ENCODE results near the gene NEURL1.

The NEURL1 gene

DNA sequence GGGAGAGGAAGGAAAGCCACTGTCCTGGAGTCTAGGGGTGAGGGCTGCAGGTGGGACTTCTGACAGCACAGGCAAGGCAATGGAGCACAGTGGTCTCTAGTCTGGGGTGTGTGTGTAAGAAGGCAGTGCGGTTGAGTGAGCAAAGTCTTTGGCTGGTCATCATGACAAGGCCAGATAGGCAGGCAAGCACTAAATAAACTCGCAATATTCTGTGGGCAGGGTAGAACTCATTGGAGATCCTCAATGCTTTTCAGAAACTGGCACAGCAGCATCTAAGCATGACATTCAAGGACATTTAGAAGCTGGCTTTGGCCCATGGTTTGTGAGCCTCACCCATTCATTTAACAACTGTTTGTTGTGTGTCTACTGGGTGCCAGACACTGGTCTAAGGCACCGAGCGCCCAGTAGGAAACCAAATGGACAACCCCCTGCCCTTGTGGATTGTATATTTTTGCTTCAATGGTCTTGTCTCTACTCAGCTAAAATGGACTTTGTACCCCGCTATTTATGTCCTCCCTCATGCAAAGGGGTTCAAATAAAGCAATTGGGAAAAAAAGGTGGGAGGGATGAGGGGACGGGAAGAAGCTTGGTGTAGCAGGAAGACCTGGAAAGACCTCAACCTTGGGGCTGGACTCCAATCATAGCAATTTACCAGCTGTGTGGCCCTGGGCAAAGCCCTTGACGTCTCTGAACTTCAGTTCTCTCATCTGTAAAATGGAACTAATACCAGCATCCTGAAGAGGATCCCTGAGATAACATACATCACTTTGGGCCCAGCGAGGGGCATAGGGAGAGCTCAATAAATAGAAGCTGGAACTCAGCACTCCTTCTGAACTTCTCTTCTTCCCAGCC, 116.0 kb downstream of the NEURL1 start:
- Mint-ChIP-seq H3K36me3 (peaks cover 3% of the 10 kb centered on the region), H3K27me3 (no peaks in the 10 kb centered on the region), H3K9me3 (ENCODE audit: low read depth) (no peaks in the 10 kb centered on the region), H3K27ac (no peak overlapping the region), H3K4me1 (ENCODE audit: low read depth) (no peaks in the 10 kb centered on the region), H3K4me3 (no peak overlapping the region)

DNA sequence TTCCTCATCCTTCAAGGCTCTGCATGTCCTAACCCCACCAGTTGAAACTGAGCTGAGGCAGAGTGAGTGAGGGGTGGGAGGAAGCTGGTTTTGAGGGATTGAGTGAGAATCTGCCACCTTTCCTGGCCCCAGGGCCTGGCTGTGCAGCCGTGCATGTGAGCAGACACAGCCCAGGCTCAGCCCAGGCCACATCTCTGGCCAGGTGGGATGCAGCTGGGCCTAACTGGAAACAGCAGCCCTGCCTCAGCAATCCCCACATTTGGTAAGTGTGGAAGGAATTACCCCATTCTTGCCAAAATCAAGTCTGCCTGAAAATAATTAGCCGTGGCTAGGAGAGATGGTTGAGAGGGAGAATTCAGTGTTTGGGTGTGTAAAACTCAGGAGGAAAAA, 116.6 kb downstream of the NEURL1 start:
- no peak overlapping the region for H3K27ac Mint-ChIP-seq
- H3K4me3 Mint-ChIP-seq: no peak overlapping the region
- no peaks in the 10 kb centered on the region for H3K27me3 Mint-ChIP-seq
- H3K9me3 Mint-ChIP-seq (ENCODE audit: low read depth): no peaks in the 10 kb centered on the region
- no peaks in the 10 kb centered on the region for H3K4me1 Mint-ChIP-seq (ENCODE audit: low read depth)
- H3K36me3 Mint-ChIP-seq: peaks cover 3% of the 10 kb centered on the region

DNA sequence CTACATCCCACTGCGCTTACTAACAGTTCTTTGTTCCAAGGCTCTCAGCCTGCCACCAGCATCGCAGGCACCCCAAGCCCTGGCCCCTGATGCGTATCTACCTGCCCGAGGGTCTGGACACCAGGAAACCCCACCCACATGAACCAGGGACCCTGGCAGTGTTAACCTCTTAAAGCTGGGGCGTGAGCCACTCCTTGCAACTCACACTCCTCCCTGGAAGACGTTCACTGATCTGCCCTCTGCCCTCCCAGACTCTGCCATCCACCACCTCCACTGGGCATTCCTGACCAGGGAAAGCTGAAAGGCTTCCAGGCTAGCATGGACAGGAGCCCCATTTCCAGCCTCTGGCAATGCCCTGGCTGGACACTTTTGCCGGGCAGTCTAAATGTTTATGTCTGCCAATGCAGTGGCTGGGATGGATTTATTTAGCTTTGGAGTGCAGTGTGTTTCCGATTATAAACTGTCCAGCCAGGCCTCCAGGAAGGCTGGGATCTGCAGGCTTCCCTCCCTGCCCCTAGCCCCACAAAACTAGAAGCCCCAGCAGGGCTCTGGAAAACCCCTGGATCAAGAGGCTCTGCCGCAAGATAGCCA, 117.5 kb downstream of the NEURL1 start:
- Mint-ChIP-seq H3K4me1 (ENCODE audit: low read depth) (no peaks in the 10 kb centered on the region), H3K27me3 (no peaks in the 10 kb centered on the region), H3K36me3 (peaks cover 3% of the 10 kb centered on the region), H3K27ac (no peak overlapping the region), H3K9me3 (ENCODE audit: low read depth) (no peaks in the 10 kb centered on the region), H3K4me3 (no peak overlapping the region)

DNA sequence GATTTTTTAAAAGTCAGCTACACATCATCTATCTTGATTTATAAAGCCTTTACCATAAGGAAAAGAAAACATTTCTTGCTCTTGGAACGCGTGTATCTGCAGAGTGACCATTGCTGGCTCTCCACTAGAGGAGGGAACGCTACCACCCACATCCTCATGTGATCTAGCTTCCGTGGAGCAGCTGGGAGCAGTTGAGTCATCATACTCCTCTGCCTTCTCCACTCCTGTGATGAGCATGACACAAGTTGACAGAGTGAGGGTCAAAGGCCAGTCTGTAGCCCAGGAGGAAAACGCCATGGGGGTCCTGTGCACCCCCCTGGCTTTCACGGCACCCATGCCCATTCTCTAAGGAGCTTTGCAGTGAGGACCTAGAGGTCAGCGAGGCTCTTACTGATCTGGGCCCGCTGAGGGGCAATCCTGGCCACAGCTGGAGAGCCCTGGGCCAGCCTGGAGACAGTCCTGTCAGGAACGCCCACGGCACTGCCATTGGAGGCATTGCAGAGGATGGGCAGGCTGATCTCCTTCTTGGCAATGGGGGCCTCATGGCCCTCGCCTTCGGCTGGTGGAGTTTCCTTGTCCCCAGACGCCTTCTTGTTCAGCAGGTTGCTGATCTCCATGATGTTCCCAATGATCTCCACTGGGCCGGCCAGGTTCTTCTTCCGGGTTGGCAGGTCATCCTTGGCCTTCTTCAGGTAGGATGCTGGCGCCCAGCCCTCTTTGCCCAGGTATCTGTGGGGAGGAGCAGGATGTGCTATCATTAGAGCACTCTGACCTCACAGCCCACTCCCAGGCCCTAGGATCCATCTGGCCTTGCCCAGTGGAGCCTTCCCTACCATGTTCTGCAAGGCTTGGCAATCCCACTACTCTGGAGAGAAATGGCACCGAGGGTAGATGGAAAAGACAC, 119.2 kb downstream of the NEURL1 start:
- H3K36me3 Mint-ChIP-seq: peaks cover 3% of the 10 kb centered on the region
- H3K4me1 Mint-ChIP-seq (ENCODE audit: low read depth): no peaks in the 10 kb centered on the region
- no peaks in the 10 kb centered on the region for H3K9me3 Mint-ChIP-seq (ENCODE audit: low read depth)
- H3K4me3 Mint-ChIP-seq: no peak overlapping the region
- H3K27ac Mint-ChIP-seq: no peak overlapping the region
- H3K27me3 Mint-ChIP-seq: no peaks in the 10 kb centered on the region

DNA sequence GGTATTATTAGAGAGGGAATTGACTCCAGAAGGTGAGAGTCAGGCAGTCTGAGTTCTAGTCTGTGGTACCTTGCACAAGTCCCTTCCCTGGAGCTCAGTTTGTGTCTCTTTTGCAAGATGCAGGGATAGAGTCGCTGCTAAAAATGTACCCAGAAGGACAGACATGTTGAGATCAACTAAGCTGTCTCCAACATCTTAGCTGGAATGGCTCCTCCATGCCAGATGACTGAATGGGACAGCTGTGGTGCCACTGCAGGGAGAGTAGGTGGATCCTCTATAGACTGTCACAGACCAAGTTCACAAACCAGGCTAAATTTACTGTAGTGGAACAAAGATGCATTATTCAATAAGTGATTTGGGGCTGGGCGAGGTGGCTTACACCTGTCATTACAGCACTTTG, 120.1 kb downstream of the NEURL1 start:
- Mint-ChIP-seq H3K36me3 (peaks cover 3% of the 10 kb centered on the region), H3K4me1 (ENCODE audit: low read depth) (no peaks in the 10 kb centered on the region), H3K27ac (no peak overlapping the region), H3K9me3 (ENCODE audit: low read depth) (no peaks in the 10 kb centered on the region), H3K27me3 (no peaks in the 10 kb centered on the region), H3K4me3 (no peak overlapping the region)

DNA sequence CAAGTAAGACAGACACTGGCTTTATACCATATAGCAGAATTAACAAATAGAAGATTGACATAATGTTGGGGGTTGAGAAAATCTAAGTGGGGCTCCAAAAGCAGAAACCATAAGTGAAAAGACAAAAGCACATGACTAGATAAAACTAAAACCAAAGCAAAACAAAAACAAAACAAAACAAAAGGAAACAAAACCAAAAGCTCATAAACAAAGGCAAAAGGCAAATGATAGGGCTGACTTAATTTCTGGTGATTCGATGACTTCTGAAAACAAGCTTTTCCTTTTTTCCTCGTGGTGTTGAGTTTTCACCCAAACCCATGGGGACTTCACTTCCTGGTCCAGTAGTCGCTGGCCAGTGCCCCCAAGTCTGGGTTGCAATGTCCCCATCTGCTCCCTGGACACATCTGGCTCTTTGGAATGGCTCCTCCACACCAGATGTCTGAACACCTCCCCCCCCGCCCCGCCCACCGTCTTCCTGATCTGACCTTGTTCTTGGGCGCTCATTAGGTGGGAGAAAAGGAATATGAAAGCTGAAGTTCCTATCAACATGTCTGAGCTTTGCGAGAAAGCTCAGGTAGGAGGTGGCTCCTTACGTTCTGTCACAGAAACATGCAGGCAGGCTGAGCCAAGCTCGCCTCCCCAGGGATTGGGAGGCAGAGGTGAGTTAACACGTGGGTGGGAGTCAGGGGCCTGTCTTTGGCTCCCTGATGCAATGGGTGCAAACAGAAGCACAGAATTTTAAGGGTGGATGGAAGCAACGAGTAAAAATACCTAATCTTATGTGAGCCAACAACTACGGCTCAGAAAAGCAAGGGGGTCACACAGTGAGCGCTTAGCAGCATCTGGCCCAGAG, 121.0 kb downstream of the NEURL1 start:
- Mint-ChIP-seq H3K4me1 (ENCODE audit: low read depth) (no peaks in the 10 kb centered on the region), H3K27me3 (no peaks in the 10 kb centered on the region), H3K36me3 (peaks cover 3% of the 10 kb centered on the region), H3K9me3 (ENCODE audit: low read depth) (no peaks in the 10 kb centered on the region), H3K27ac (no peak overlapping the region), H3K4me3 (no peak overlapping the region)

DNA sequence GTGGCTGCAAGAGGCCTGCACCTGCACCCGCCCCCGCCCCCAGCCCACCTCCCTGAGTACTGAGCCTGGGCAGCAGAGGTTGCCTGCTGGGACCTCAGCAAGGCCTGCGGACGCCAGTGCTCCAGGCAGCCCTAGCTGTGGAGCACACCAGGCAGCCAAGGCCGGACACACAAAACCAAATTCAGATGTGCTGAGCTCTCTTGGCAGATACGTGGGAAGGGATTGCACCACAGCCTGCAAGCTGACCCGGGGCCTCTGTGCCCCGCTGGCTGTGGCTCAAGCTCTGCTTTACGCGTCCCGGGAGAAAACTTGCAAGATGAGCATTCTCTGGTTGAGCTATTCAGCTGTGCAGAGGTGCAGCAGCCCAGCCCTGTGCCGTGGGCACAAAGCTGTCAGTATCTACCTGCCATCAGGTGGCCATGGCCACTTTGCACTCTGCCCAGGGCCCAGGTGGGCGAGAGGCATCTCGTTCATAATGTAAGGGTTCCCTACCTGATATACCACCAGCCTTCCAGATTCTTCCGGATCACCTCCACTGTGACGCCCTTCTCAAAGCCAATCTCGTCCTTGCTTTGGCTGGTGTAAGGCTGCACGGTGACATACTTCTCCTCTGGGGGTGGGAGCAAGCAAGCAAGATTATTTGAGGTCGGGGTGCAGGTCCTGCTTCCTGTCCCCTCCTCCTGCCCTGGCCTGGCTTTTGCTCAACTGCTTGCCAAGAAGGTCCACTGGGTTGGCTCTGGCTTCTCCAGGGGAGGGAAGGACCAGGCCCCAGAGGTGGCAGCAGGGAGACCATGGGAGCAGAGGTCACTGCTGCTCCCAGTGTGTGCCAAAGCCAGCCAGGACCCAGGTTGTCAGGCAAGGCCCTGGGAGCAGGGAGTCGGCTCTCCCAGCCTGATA, 123.4 kb downstream of the NEURL1 start:
- no peaks in the 10 kb centered on the region for H3K27me3 Mint-ChIP-seq
- H3K36me3 Mint-ChIP-seq: peaks cover 6% of the 10 kb centered on the region
- H3K9me3 Mint-ChIP-seq (ENCODE audit: low read depth): no peaks in the 10 kb centered on the region
- H3K4me3 Mint-ChIP-seq: no peak overlapping the region
- no peaks in the 10 kb centered on the region for H3K4me1 Mint-ChIP-seq (ENCODE audit: low read depth)
- no peak overlapping the region for H3K27ac Mint-ChIP-seq

DNA sequence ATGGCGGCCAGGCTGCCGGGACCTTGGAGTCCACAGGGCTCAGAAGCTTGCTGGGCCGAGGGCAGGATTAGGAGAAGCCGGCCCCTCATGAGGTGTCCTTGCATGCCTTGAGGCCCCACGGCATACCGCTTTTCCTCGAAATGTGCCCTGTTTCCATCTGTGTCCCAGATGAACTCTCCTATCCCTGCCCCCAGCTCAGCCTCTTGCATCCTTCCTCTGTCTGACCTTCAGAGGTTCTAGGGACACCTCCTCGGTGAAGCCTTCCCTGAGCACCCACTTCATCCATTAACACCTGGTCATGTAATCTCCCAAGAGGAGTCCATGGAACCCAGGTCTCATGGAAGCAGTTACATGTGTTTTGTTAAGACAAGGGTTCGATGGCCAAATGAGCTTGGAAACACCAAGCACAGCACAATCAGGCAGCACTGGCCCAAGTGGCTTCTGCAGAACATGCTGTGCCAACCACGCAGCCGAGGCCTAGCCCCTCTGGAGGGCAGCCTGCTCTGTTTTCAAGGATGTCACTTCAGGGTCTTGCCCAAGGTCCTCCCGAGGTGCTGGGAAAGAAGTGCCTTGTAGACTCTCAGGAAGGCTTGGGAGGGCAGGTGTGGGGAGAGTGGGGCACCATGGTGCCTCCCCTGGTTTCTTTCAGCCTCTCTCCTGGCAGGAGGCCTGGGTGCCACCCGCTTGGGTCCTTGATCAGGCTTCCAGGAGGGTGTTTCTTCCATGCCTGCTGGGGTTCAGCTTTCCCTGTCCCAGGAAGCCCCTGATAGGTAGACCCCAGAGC, 124.3 kb downstream of the NEURL1 start:
- Mint-ChIP-seq H3K4me3 (no peak overlapping the region), H3K27me3 (no peaks in the 10 kb centered on the region), H3K4me1 (ENCODE audit: low read depth) (no peaks in the 10 kb centered on the region), H3K36me3 (peaks cover 6% of the 10 kb centered on the region), H3K9me3 (ENCODE audit: low read depth) (no peaks in the 10 kb centered on the region), H3K27ac (no peak overlapping the region)

DNA sequence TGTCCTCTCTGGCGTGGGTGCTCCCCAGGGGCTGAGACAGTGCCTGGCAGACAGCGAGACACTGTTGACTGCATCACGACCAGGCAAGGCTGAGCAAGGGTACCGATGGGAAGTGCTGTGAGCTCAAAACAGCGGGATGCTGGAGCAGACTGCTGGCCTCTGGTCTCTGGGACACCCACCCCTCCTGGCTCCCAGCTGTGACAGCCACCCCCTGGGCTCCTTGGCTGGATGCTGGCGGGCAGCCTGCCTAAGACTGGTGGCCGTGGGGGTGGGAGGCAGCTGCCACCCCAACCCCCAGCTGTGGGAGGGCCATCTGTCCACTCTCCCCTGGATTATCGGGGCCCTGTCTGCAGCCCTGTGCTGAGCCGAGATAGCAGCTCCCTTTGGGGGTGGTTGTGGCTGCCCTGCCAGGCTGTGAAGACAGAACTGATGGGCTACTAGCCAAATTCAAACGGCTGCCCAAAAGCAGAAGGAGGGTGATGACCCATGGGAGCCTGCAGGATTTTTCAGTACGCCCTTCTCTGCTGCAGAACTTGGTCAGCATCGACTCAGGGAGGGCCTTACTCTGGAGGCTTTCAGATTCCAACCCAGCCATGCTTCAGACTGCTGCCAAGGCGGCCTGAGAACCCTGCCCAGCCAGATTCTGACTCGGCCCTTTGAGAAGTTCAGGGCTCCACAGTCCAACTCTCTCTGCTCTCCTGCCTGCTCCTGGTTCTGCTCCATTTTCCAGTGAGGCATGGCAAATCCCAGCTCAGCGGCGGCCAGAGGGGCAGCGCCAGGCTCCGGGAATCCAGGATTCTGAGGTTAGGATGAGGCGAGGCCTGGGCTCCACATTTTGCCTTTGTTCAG, 125.3 kb downstream of the NEURL1 start:
- Mint-ChIP-seq H3K4me3 (no peak overlapping the region), H3K9me3 (ENCODE audit: low read depth) (no peaks in the 10 kb centered on the region), H3K4me1 (ENCODE audit: low read depth) (no peaks in the 10 kb centered on the region), H3K27me3 (no peaks in the 10 kb centered on the region), H3K36me3 (peaks cover 3% of the 10 kb centered on the region), H3K27ac (no peak overlapping the region)

DNA sequence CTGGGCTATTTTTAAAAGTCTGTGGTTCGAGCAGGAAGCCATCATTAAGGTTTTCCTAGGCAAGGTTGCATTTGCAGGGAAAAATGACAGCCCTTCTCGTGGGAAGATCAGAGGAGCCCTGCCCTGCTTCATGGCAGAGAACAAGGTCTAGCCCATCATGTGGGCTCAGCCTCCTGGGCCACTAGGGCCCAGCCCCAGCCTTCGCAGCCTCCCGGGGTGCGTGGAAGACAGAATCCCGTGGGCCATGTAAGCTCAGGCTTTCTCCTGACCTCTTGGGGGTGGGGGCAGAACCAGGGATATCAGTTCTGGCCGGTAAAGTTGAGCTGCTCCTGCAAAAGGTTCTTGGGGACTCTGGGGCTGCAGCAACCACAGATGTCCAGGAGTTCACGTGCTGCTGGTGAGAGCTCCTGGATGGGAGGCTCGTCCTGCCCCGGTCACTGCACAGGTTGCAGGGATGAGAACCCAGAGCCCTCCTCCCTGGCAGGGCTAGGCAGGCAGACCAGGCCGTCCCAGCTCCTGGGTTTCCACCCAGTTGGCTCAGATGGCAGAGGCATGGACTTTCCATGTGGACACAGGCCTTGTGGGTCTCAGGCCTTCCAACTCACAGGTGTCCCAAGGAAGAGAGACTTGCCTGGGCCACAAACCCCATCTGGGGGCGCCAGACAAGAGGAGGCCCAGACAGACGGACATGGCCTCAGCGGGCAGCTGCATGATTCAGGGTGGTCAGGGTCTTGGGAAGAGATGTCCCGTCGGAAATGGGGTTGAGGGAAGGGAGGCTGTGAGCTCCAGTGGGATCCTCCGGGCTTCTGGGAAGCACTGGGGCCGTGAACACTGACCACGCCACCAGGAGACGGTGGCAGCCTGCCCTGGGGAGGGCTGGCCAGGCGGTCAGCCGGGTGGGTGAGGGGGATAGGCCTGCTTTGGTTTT, 126.2 kb downstream of the NEURL1 start:
- Mint-ChIP-seq H3K36me3 (peaks cover 3% of the 10 kb centered on the region), H3K4me3 (no peak overlapping the region), H3K4me1 (ENCODE audit: low read depth) (no peaks in the 10 kb centered on the region), H3K27me3 (no peaks in the 10 kb centered on the region), H3K27ac (no peak overlapping the region), H3K9me3 (ENCODE audit: low read depth) (no peaks in the 10 kb centered on the region)

DNA sequence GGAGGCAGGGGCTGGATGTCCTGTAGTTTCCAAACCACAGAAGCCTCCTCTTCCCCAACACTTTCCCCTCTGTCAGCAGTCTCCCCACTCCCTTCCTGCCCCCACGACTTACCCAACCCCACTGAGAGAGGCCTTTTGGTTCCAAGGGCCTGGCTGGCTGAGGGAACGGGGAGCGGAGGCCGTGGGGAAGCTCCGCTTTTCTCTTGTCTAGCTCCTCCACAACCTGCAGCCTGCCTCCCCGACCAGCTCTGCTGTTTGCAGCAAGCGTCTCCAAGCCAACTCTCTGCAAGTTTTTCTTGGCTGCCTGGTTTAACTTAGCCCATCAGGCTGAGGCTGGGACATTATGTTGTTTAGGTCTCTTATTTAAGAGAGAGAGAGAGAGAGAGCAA, 126.8 kb downstream of the NEURL1 start:
- peaks cover 3% of the 10 kb centered on the region for H3K36me3 Mint-ChIP-seq
- no peaks in the 10 kb centered on the region for H3K9me3 Mint-ChIP-seq (ENCODE audit: low read depth)
- no peak overlapping the region for H3K4me3 Mint-ChIP-seq
- H3K27ac Mint-ChIP-seq: no peak overlapping the region
- no peaks in the 10 kb centered on the region for H3K27me3 Mint-ChIP-seq
- H3K4me1 Mint-ChIP-seq (ENCODE audit: low read depth): no peaks in the 10 kb centered on the region
